ENCODE data around the gene MCOLN2.
"Not testable (repeated sequence)": the region's sequence is repeated elsewhere in the genome, so short reads cannot be mapped to it uniquely, and the experiment has no call there.

MCOLN2 gene

DNA sequence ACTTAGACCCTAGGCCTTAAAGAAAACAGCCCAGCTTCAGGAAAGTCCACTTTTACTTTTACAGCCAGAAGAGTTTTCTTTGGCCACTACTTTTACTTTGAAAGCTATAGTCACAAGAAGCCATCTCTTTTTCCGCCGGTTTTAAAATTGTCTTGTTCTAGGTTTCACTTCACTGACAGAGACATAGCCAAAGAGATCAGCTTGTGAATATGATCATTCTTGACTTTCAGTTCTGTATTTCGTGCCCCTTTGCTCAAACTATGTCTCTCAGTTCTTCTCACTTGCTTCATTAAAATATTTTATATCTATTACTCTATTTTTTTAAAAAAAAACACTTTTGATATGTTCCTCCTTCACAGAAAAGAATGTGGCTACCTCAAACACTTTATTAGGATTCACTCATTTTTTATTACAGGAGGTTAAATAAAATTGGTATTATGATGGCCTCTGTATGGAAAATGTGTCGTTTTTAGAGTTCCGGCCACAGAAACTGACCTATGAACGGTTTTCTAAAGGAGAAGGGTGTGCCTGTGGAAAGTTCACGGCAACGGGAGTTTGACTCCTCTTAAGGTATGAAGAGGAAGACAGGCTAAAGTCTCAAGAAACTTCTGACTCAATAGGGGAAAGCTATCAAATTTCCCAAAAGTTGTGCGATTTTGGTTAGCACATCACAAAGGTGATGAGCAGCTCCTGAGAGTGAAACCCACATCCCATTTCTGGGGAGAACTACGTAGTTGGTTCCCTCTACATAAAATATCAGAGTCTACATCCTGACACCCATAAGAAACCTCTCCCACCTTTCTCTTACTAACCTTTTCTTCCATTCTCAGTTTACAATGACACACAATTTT, 1.2 kb downstream of the MCOLN2 start:
- peaks cover 29% of the 10 kb centered on the region for H3F3A ChIP-seq (ENCODE audit: control insufficient read depth, insufficient read depth)
- H3K9me2 ChIP-seq (replicated peaks; ENCODE audit: control insufficient read depth, low read length), result no peaks in the 10 kb centered on the region
- peak overlapping the region; percentile 88 for H3K27ac ChIP-seq (ENCODE audit: low read depth, low read length)
- H3K4me2 ChIP-seq (ENCODE audit: low read length), result peak overlapping the region; percentile 98
- no peaks in the 10 kb centered on the region for H4K20me1 ChIP-seq (ENCODE audit: control insufficient read depth, insufficient read depth, low read depth, low read length)
- peaks cover 54% of the 10 kb centered on the region for H3K4me1 ChIP-seq (ENCODE audit: control insufficient read depth, low read length)
- peak overlapping the region; percentile 82 for H3K4me3 ChIP-seq (ENCODE audit: low read length)
- peaks cover 29% of the 10 kb centered on the region for H3K36me3 ChIP-seq (ENCODE audit: control insufficient read depth, low read length)
- no peak for TF ChIP-seq EZH2phosphoT487 (IDR thresholded peaks at IDR 0.05; ENCODE audit: borderline replicate concordance, low read length)
- TF ChIP-seq, protein P1, sequence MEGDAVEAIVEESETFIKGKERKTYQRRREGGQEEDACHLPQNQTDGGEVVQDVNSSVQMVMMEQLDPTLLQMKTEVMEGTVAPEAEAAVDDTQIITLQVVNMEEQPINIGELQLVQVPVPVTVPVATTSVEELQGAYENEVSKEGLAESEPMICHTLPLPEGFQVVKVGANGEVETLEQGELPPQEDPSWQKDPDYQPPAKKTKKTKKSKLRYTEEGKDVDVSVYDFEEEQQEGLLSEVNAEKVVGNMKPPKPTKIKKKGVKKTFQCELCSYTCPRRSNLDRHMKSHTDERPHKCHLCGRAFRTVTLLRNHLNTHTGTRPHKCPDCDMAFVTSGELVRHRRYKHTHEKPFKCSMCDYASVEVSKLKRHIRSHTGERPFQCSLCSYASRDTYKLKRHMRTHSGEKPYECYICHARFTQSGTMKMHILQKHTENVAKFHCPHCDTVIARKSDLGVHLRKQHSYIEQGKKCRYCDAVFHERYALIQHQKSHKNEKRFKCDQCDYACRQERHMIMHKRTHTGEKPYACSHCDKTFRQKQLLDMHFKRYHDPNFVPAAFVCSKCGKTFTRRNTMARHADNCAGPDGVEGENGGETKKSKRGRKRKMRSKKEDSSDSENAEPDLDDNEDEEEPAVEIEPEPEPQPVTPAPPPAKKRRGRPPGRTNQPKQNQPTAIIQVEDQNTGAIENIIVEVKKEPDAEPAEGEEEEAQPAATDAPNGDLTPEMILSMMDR (IDR thresholded peaks at IDR 0.05; ENCODE audit: low read depth, low read length, poor library complexity, severe bottlenecking), result no peak
- H3K27me3 ChIP-seq (ENCODE audit: control insufficient read depth, low read length), result peaks cover 15% of the 10 kb centered on the region
- peaks cover 58% of the 10 kb centered on the region for H3K79me2 ChIP-seq (ENCODE audit: control insufficient read depth, low read length)
- H3K9me3 ChIP-seq (ENCODE audit: control insufficient read depth, insufficient read depth, low read length), result no peaks in the 10 kb centered on the region

DNA sequence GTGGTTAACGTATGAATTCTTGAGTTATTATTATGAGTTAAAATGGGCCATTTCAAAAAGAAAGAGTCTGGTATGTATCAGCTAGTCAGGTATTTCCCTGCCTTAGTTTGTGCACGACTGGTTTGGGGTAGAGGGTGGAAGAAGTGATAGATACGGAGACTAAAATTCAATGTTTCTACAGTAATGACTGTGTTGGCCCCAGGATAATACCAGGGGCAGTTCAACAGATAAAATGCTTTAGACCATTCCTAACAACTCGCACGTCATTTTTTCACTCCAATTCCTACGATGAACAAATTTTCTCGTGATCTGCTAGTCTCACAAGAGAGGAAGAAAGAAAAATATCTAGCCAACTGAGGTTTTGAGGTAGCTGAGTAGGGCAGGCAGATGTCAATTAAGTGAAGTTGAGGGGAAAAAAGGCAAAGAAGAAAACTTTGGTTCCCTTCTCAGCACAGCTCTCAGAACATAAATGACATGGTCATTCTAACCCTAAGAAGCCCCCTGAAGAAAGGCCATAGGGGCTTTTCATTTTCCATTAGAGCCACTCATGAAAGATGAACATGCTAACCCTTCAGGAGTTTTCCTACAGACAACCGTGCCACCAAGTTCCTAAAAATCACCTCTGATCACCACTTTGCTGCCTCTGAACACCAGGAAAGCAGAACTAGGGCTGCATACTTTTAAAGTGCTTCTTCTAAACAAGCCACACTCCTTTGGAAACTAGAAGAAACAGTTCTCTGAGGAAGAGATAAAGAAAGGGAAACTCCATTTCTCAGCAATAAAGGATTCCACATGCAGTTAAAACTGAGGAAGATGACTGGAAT, 5.6 kb downstream of the MCOLN2 start:
- H3K4me1 ChIP-seq (ENCODE audit: control insufficient read depth, low read length), result peaks cover 54% of the 10 kb centered on the region
- TF ChIP-seq, protein P1 (IDR thresholded peaks at IDR 0.05; ENCODE audit: low read depth, low read length, poor library complexity, severe bottlenecking), result no peak
- no peak for TF ChIP-seq EZH2phosphoT487 (IDR thresholded peaks at IDR 0.05; ENCODE audit: borderline replicate concordance, low read length)
- no peaks in the 10 kb centered on the region for H4K20me1 ChIP-seq (ENCODE audit: control insufficient read depth, insufficient read depth, low read depth, low read length)
- no peaks in the 10 kb centered on the region for H3K9me3 ChIP-seq (ENCODE audit: control insufficient read depth, insufficient read depth, low read length)
- H3K79me2 ChIP-seq (ENCODE audit: control insufficient read depth, low read length), result peaks cover 88% of the 10 kb centered on the region
- peaks cover 22% of the 10 kb centered on the region for H3F3A ChIP-seq (ENCODE audit: control insufficient read depth, insufficient read depth)
- no peaks in the 10 kb centered on the region for H3K9me2 ChIP-seq (replicated peaks; ENCODE audit: control insufficient read depth, low read length)
- H3K27me3 ChIP-seq (ENCODE audit: control insufficient read depth, low read length), result no peaks in the 10 kb centered on the region
- no peak overlapping the region for H3K27ac ChIP-seq (ENCODE audit: low read depth, low read length)
- H3K4me2 ChIP-seq (ENCODE audit: low read length), result peak overlapping the region; percentile 26
- H3K4me3 ChIP-seq (ENCODE audit: low read length), result no peak overlapping the region
- H3K36me3 ChIP-seq (ENCODE audit: control insufficient read depth, low read length), result peaks cover 44% of the 10 kb centered on the region

DNA sequence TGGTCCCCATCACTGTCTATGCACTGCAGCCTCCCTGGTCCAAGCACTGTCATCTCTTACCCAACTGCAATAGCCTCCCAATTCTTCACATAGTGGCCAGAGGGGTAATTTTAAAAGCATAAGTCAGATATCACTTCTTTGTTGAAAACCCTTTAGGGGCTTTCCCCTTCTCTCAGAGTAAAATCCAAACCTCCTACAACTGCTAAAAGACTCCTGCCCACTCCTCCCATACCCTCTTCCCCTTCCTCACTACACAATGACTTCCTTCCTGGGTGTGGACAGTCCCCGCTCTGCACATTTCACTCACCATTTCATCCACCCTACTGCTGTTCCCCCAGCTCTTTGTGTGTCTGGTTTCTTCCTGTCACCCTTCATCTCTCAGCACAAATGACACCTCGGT, 8.3 kb downstream of the MCOLN2 start:
- H3K9me3 ChIP-seq (ENCODE audit: control insufficient read depth, insufficient read depth, low read length), result no peaks in the 10 kb centered on the region
- H3K4me3 ChIP-seq (ENCODE audit: low read length), result peak overlapping the region; percentile 7; the same call in 1 of the 2 replicates
- peaks cover 49% of the 10 kb centered on the region for H3K36me3 ChIP-seq (ENCODE audit: control insufficient read depth, low read length)
- TF ChIP-seq, protein P1 (IDR thresholded peaks at IDR 0.05; ENCODE audit: low read depth, low read length, poor library complexity, severe bottlenecking), result no peak
- TF ChIP-seq EZH2phosphoT487 (IDR thresholded peaks at IDR 0.05; ENCODE audit: borderline replicate concordance, low read length), result no peak
- H3F3A ChIP-seq (ENCODE audit: control insufficient read depth, insufficient read depth), result peaks cover 11% of the 10 kb centered on the region
- H3K4me2 ChIP-seq (ENCODE audit: low read length), result peak overlapping the region; percentile 32
- H3K4me1 ChIP-seq (ENCODE audit: control insufficient read depth, low read length), result peaks cover 65% of the 10 kb centered on the region
- H3K27ac ChIP-seq (ENCODE audit: low read depth, low read length), result peak overlapping the region; percentile 26; the same call in 1 of the 2 replicates
- no peaks in the 10 kb centered on the region for H3K27me3 ChIP-seq (ENCODE audit: control insufficient read depth, low read length)
- peaks cover 89% of the 10 kb centered on the region for H3K79me2 ChIP-seq (ENCODE audit: control insufficient read depth, low read length)
- peaks cover 3% of the 10 kb centered on the region; the same call in 1 of the 2 replicates for H4K20me1 ChIP-seq (ENCODE audit: control insufficient read depth, insufficient read depth, low read depth, low read length)
- no peaks in the 10 kb centered on the region for H3K9me2 ChIP-seq (replicated peaks; ENCODE audit: control insufficient read depth, low read length)

DNA sequence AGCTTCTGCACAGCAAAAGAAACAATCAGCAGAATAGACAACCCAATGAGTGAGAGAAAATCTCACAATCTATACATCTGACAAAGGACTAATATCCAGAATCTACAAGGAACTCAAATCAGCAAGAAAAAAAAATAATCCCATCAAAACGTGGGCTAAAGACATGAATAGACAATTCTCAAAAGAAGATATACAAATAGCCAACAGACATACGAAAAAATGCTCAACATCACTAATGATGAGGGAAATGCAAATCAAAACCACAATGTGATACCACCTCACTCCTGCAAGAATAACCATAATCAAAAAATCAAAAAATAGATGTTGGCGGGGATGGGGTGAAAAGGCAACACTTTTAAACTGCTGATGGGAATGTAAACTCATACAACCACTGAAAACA, 10.4 kb downstream of the MCOLN2 start:
- Histone ChIP-seq H3K79me2 (ENCODE audit: control insufficient read depth, low read length) (peaks cover 84% of the 10 kb centered on the region), H3K4me1 (ENCODE audit: control insufficient read depth, low read length) (peaks cover 47% of the 10 kb centered on the region), H3K4me3 (ENCODE audit: low read length) (peak overlapping the region; percentile 47), H3K36me3 (ENCODE audit: control insufficient read depth, low read length) (peaks cover 43% of the 10 kb centered on the region), H3K27ac (ENCODE audit: low read depth, low read length) (0 out of 2 replicates have a peak overlapping the region, but pooled peaks have one; percentile 6), H3F3A (ENCODE audit: control insufficient read depth, insufficient read depth) (peaks cover 11% of the 10 kb centered on the region), H3K4me2 (ENCODE audit: low read length) (peak overlapping the region; percentile 47)
- not testable (repeated sequence) for H4K20me1 ChIP-seq (ENCODE audit: control insufficient read depth, insufficient read depth, low read depth, low read length); H3K9me2 ChIP-seq (replicated peaks; ENCODE audit: control insufficient read depth, low read length); H3K9me3 ChIP-seq (ENCODE audit: control insufficient read depth, insufficient read depth, low read length); H3K27me3 ChIP-seq (ENCODE audit: control insufficient read depth, low read length)
